RPMI8226 (cell line): ENCODE measurements around the gene USP46.

Experiments
- DNase-seq: peaks from one replicate; pipeline ENCODE4 v3.0.0-alpha.2; 2015

The USP46 gene

GRCh38 chr4:52655506-52655905, 3.6 kb downstream of the USP46 start:
- DNase-seq: no peak

- DNase-seq: no peak
These were observed 7.0 kb downstream of the USP46 start for GRCh38 chr4:52651996-52652672.

GRCh38 chr4:52648836-52649235, 10.3 kb downstream of the USP46 start:
- no peak for DNase-seq

GRCh38 chr4:52646741-52647140, 12.4 kb downstream of the USP46 start:
- no peak for DNase-seq

GRCh38 chr4:52646096-52646495, 13.0 kb downstream of the USP46 start:
- no peak for DNase-seq

- DNase-seq: no peak
These were observed 13.8 kb downstream of the USP46 start for GRCh38 chr4:52645300-52645699.

- DNase-seq: no peak
These were observed 15.3 kb downstream of the USP46 start for GRCh38 chr4:52643785-52644244.

- no peak for DNase-seq
These were observed 15.9 kb downstream of the USP46 start for GRCh38 chr4:52643190-52643589.

- DNase-seq: no peak
These were observed 17.1 kb downstream of the USP46 start for GRCh38 chr4:52641854-52642563.

GRCh38 chr4:52640808-52641565, 18.1 kb downstream of the USP46 start:
- no peak for DNase-seq

GRCh38 chr4:52638717-52639116, 20.4 kb downstream of the USP46 start:
- DNase-seq: no peak

- DNase-seq: no peak
These were observed 22.0 kb downstream of the USP46 start for GRCh38 chr4:52637116-52637515.

- no peak for DNase-seq
These were observed 23.5 kb downstream of the USP46 start for GRCh38 chr4:52635560-52635959.

GRCh38 chr4:52635130-52635529, 24.0 kb downstream of the USP46 start:
- DNase-seq: no peak

GRCh38 chr4:52633846-52634245, 25.3 kb downstream of the USP46 start:
- no peak for DNase-seq

GRCh38 chr4:52628974-52629373, 30.1 kb downstream of the USP46 start:
- no peak for DNase-seq

- no peak for DNase-seq
These were observed 30.6 kb downstream of the USP46 start for GRCh38 chr4:52628543-52628942.

GRCh38 chr4:52627876-52628275, 31.2 kb downstream of the USP46 start:
- DNase-seq: no peak

- DNase-seq: no peak
These were observed 33.9 kb downstream of the USP46 start for GRCh38 chr4:52625216-52625615.

- DNase-seq: no peak
These were observed 36.5 kb downstream of the USP46 start for GRCh38 chr4:52622564-52622963.

GRCh38 chr4:52621567-52621966, 37.5 kb downstream of the USP46 start:
- no peak for DNase-seq

GRCh38 chr4:52619591-52619931, 39.5 kb downstream of the USP46 start:
- DNase-seq: no peak

- DNase-seq: no peak
These were observed 40.1 kb downstream of the USP46 start for GRCh38 chr4:52618795-52619590.
